GM18951 (cell line): ENCODE results near the gene SCAP.
"Not testable (repeated sequence)": the region's sequence is repeated elsewhere in the genome, so short reads cannot be mapped to it uniquely, and the experiment has no call there.

Experiments
- POLR2A ChIP-seq: IDR thresholded peaks from 4 replicates; pipeline ENCODE4 v1.6.1; 2011; ENCODE audit warnings: mild to moderate bottlenecking; ENCODE audit not compliant: insufficient read length, insufficient read depth; ENCODE audit errors: extremely low read depth
- in situ Hi-C: fragments of 300-500 bp; cut with MboI; formaldehyde crosslinking; loops from one replicate; pipeline ENCODE4 v1.12.0; 2022; ENCODE audit warnings: low sequenced_read_pairs, mixed read lengths, inconsistent platforms; ENCODE audit not compliant: unreplicated experiment

SCAP gene

GRCh38 chr3:47473391-47473790 is 2.4 kb downstream of the SCAP start:
- in situ Hi-C loops: loop anchor here (10.0 kb wide), 1 partner anchor 49 kb away; no protein-coding TSS in a partner anchor
- no peak for TF ChIP-seq POLR2A

GRCh38 chr3:47469616-47470015 is 6.1 kb downstream of the SCAP start:
- in situ Hi-C loops: loop anchor here (10.0 kb wide), 1 partner anchor 45 kb away; no protein-coding TSS in a partner anchor
- no peak for TF ChIP-seq POLR2A

GRCh38 chr3:47468315-47468714 is 7.4 kb downstream of the SCAP start:
- in situ Hi-C loops: not testable (repeated sequence)

- no peak for TF ChIP-seq POLR2A
- in situ Hi-C loops: no loop called here
Observed at GRCh38 chr3:47464588-47464987, 11.2 kb downstream of the SCAP start.

GRCh38 chr3:47459534-47460085 is 16.1 kb downstream of the SCAP start:
- in situ Hi-C loops: not testable (repeated sequence)

GRCh38 chr3:47456984-47457383 is 18.8 kb downstream of the SCAP start:
- in situ Hi-C loops: no loop called here
- TF ChIP-seq POLR2A: no peak

- in situ Hi-C loops: no loop called here
- TF ChIP-seq POLR2A: no peak
Observed at GRCh38 chr3:47455806-47456452, 19.8 kb downstream of the SCAP start.

GRCh38 chr3:47452453-47453215 is 23.1 kb downstream of the SCAP start:
- TF ChIP-seq POLR2A: no peak
- in situ Hi-C loops: no loop called here

DNA sequence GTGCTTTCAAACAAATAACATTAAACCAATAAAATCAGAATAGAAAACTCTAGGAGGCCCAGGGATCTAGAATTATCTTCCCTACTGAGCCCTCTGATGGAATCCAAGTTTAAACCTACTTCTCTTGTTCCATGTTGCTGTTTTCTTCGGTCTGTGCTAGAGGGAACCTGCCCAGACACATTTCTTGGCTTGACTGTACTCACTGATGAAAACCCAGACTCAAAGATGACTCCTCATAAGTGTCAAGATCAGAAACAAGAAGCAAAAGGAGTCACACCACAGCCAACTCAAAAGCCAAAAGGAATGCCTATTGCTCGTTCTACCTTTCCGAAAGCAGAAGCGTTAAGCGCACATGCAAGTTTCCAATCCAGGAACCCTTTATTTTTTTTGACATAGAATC is 31.6 kb downstream of the SCAP start:
- in situ Hi-C loops: no loop called here
- no peak for TF ChIP-seq POLR2A

- in situ Hi-C loops: no loop called here
Observed at GRCh38 chr3:47443611-47443995, 32.1 kb downstream of the SCAP start.

DNA sequence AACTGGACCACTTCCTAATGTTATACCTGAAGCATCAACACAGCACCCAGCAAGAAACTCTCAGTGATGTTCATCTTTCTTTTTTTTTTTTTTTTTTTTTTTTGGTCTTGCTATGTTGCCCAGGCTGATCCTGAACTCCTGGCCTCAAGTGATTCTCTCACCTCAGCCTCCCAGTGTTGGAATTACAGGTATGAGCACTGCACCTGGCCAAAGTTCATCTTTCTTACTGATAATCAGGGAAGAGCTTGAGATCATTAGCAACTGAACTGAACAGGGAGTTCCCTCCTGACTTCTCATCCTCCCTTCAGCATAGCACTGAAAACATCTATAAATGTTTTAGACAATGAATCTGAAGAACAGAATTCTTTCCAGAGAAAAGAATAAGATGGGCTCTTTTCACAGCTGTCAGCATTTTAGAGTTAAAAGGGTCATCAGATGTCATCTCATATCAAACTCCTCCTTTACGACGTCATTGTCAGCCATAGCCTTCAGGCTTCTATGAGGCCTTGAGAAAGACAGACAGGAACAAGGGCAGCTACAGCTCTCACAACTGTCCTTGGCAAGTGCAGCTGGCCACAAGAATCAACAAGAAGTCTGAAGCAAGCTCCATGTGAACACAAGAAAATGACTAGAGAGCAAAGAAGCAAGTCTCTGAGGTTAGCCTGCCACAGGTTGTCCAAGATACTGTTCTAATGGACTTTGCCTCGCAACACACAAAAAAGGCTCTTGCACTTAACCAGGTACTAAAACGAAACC is 33.8 kb downstream of the SCAP start:
- no peak for TF ChIP-seq POLR2A
- in situ Hi-C loops: no loop called here

More at GRCh38 chr3:47443611-47443995, 32.1 kb downstream of the SCAP start:
- no peak for TF ChIP-seq POLR2A

GRCh38 chr3:47440131-47440530 is 35.6 kb downstream of the SCAP start:
- in situ Hi-C loops: no loop called here
- no peak for TF ChIP-seq POLR2A

- TF ChIP-seq POLR2A: no peak
- in situ Hi-C loops: no loop called here
Observed at GRCh38 chr3:47436180-47436579, 39.6 kb downstream of the SCAP start.
